Mesenchymal stem cell (in vitro differentiated cells and primary cell): Measurements from ENCODE around the gene ADRB2.
A peak's percentile ranks its signal among the peaks of the same experiment; 100 is the strongest.

Experiments
- DNase-seq: peaks from one replicate; pipeline ENCODE4 v3.0.0-alpha.2; 2013
- H2AFZ ChIP-seq: one replicate; pipeline ENCODE4 v1.6.1; 2013; ENCODE audit warnings: low read depth, mild to moderate bottlenecking, control low read depth, inconsistent platforms, low read length, moderate library complexity
- H2AK5ac ChIP-seq: 2 replicates; pipeline ENCODE4 v1.6.1; 2013; ENCODE audit warnings: low read length, moderate library complexity, mild to moderate bottlenecking, inconsistent platforms; ENCODE audit not compliant: severe bottlenecking
- H2BK120ac ChIP-seq: one replicate; pipeline ENCODE4 v1.6.1; 2013; ENCODE audit warnings: low read depth, mild to moderate bottlenecking, inconsistent platforms, low read length, moderate library complexity
- H2BK12ac ChIP-seq, 2 experiments: one replicate each; pipeline ENCODE4 v1.6.1; 2013; ENCODE audit warnings: inconsistent platforms in 2 of 2, low read length in 2 of 2, mild to moderate bottlenecking in 2 of 2, moderate library complexity in 2 of 2, control low read depth in 1 of 2
- H2BK15ac ChIP-seq: one replicate; pipeline ENCODE4 v1.6.1; 2013; ENCODE audit warnings: mild to moderate bottlenecking, low read depth, inconsistent platforms; ENCODE audit not compliant: poor library complexity, severe bottlenecking
- H2BK5ac ChIP-seq: 2 replicates; pipeline ENCODE4 v1.6.1; 2013; ENCODE audit warnings: low read depth, mild to moderate bottlenecking, low read length, control low read depth, inconsistent platforms; ENCODE audit not compliant: poor library complexity, severe bottlenecking
- H3K14ac ChIP-seq, 2 experiments: one replicate each; pipeline ENCODE4 v1.6.1; 2013; ENCODE audit warnings: inconsistent platforms in 2 of 2, low read length in 2 of 2, control low read depth in 1 of 2, mild to moderate bottlenecking in 1 of 2, moderate library complexity in 1 of 2
- H3K18ac ChIP-seq, 2 experiments: one replicate each; pipeline ENCODE4 v1.6.1; 2013; ENCODE audit warnings: inconsistent platforms in 2 of 2, low read length in 2 of 2, control low read depth in 1 of 2, low read depth in 1 of 2, mild to moderate bottlenecking in 1 of 2
- H3K23ac ChIP-seq, 2 experiments: one replicate each; pipeline ENCODE4 v1.6.1; 2013; ENCODE audit warnings: inconsistent platforms in 2 of 2, low read length in 2 of 2, mild to moderate bottlenecking in 2 of 2, moderate library complexity in 2 of 2, control low read depth in 1 of 2
- H3K27ac ChIP-seq: 2 replicates; pipeline ENCODE4 v1.5.1; 2013; ENCODE audit warnings: mild to moderate bottlenecking, moderate library complexity, low read length, control low read depth, inconsistent platforms; ENCODE audit not compliant: poor library complexity, severe bottlenecking
- H3K27me3 ChIP-seq, 2 experiments: 2 replicates each; pipeline versions ENCODE4 v1.6.1 to v1.7.0; 2013; ENCODE audit warnings: low read length in 2 of 2, mild to moderate bottlenecking in 2 of 2, moderate library complexity in 2 of 2, control low read depth in 1 of 2, inconsistent platforms in 1 of 2; ENCODE audit not compliant: control insufficient read depth in 1 of 2, insufficient read depth in 1 of 2
- H3K36me3 ChIP-seq, 2 experiments: 2 replicates each; pipeline versions ENCODE4 v1.6.1 to v1.7.0; 2013; ENCODE audit warnings: low read length in 2 of 2, control low read depth in 1 of 2, inconsistent platforms in 1 of 2, low read depth in 1 of 2, mild to moderate bottlenecking in 1 of 2; ENCODE audit not compliant: insufficient read depth in 2 of 2, control insufficient read depth in 1 of 2
- H3K4ac ChIP-seq, 2 experiments: one replicate each; pipeline ENCODE4 v1.6.1; 2013; ENCODE audit warnings: inconsistent platforms in 2 of 2, low read length in 2 of 2, mild to moderate bottlenecking in 2 of 2, moderate library complexity in 2 of 2, control low read depth in 1 of 2, low read depth in 1 of 2
- H3K4me1 ChIP-seq: 2 replicates; pipeline ENCODE4 v1.6.1; 2013; ENCODE audit warnings: low read depth, low read length, control low read depth; ENCODE audit not compliant: control insufficient read depth, insufficient read depth
- H3K4me2 ChIP-seq: 2 replicates; pipeline ENCODE4 v1.6.1; 2013; ENCODE audit warnings: low read length, mild to moderate bottlenecking, inconsistent platforms; ENCODE audit not compliant: poor library complexity, severe bottlenecking
- H3K4me3 ChIP-seq, 2 experiments: 2 replicates each; pipeline versions ENCODE4 v1.5.1 to v1.7.0; 2013; ENCODE audit warnings: low read length in 2 of 2, mild to moderate bottlenecking in 2 of 2, control low read depth in 1 of 2, low read depth in 1 of 2; ENCODE audit not compliant: insufficient read depth in 1 of 2
- H3K79me1 ChIP-seq: replicated peaks from 2 replicates; pipeline ENCODE4 v1.6.1; 2013; ENCODE audit warnings: mild to moderate bottlenecking, control low read depth, low read length, inconsistent platforms; ENCODE audit not compliant: poor library complexity, severe bottlenecking
- H3K9ac ChIP-seq: 2 replicates; pipeline ENCODE4 v1.7.0; 2013; ENCODE audit warnings: mild to moderate bottlenecking, low read length, moderate library complexity
- H3K9me3 ChIP-seq: 2 replicates; pipeline ENCODE4 v1.7.0; 2013; ENCODE audit warnings: mild to moderate bottlenecking, low read length; ENCODE audit not compliant: control insufficient read depth
- H4K8ac ChIP-seq: one replicate; pipeline ENCODE4 v1.6.1; 2013; ENCODE audit warnings: inconsistent platforms, mild to moderate bottlenecking, low read length, moderate library complexity
- H4K91ac ChIP-seq: one replicate; pipeline ENCODE4 v1.6.1; 2013; ENCODE audit warnings: mild to moderate bottlenecking, low read length, inconsistent platforms
- WGBS: methylation state at CpG from one replicate; pipeline ENCODE4 v1.1.7; 2013; ENCODE audit warnings: mixed read lengths; 5-methylcytosine and 5-hydroxymethylcytosine counted together

Gene ADRB2

DNA sequence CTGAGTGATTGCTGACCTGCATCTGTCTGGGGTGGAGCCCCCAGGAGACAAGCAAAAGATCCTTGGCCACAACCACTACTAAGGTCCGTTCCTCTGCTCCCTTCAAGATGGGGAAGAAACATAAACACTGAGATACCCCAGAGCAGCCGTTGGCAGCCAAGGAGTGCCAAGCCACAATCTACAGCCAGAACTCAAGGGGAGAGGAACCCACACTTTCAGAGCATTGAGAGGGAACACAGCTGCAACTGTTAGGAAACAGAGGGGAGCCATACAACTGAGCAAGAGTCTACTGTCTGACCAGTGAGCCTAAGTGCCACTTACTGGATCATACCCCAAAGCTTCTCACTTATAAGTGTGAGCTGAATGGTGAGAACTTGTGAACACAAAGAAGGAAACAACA lies 44.6 kb upstream of the ADRB2 start:
- Histone ChIP-seq H2BK12ac (no peak overlapping the region), H3K4me3 (no peak overlapping the region), H3K79me1 (no peaks in the 10 kb centered on the region), H2BK5ac (no peak overlapping the region), H2BK15ac (no peak overlapping the region), H3K36me3 (no peaks in the 10 kb centered on the region), H3K23ac (no peak overlapping the region), H3K4me1 (no peaks in the 10 kb centered on the region), H3K27me3 (no peaks in the 10 kb centered on the region), H3K4ac (no peak overlapping the region), H3K27ac (no peak overlapping the region), H2AK5ac (no peak overlapping the region), H2BK120ac (no peak overlapping the region), H3K14ac (no peak overlapping the region), H3K9ac (no peak overlapping the region), H4K91ac (no peak overlapping the region), H3K18ac (no peak overlapping the region), H2AFZ (no peak overlapping the region), H4K8ac (no peak overlapping the region), H3K4me2 (no peak overlapping the region), H3K9me3 (no peaks in the 10 kb centered on the region)
- no peak for DNase-seq
- WGBS, result 90% methylated on average over 2 of the region's 2 CpGs

DNA sequence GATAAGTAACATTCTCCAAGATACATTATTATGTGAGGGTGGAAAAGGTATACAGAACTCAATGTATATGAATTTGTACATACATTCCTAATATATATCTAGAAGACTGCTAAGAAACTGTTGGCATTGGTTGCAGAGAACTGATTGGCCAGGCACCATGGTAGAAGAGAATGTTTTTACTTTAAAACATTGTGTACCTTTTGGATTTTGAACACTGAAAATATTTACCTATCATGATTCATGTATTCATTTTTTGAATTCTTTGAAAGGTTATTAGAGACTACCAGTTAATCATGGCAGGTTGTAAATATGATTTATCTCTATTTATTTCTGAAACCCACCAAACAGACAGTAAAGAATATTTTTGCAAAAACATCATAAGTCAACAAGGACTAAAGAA lies 41.2 kb upstream of the ADRB2 start:
- no peak overlapping the region for H4K8ac ChIP-seq
- no peak overlapping the region for H3K18ac ChIP-seq
- no peak overlapping the region for H4K91ac ChIP-seq
- no peak overlapping the region for H2AFZ ChIP-seq
- H3K79me1 ChIP-seq, result no peaks in the 10 kb centered on the region
- H2BK15ac ChIP-seq, result no peak overlapping the region
- no peak overlapping the region for H3K4ac ChIP-seq
- H3K27me3 ChIP-seq, result no peaks in the 10 kb centered on the region
- H3K9ac ChIP-seq, result no peak overlapping the region
- no peak overlapping the region for H3K4me2 ChIP-seq
- no peak overlapping the region for H3K4me3 ChIP-seq
- H3K36me3 ChIP-seq, result no peaks in the 10 kb centered on the region
- H2AK5ac ChIP-seq, result no peak overlapping the region
- no peak overlapping the region for H3K27ac ChIP-seq
- H3K23ac ChIP-seq, result no peak overlapping the region
- no peak overlapping the region for H2BK5ac ChIP-seq
- no peak overlapping the region for H2BK12ac ChIP-seq
- no peak overlapping the region for H3K14ac ChIP-seq
- no peak overlapping the region for H2BK120ac ChIP-seq
- DNase-seq, result no peak
- no peaks in the 10 kb centered on the region for H3K4me1 ChIP-seq
- no peaks in the 10 kb centered on the region for H3K9me3 ChIP-seq

DNA sequence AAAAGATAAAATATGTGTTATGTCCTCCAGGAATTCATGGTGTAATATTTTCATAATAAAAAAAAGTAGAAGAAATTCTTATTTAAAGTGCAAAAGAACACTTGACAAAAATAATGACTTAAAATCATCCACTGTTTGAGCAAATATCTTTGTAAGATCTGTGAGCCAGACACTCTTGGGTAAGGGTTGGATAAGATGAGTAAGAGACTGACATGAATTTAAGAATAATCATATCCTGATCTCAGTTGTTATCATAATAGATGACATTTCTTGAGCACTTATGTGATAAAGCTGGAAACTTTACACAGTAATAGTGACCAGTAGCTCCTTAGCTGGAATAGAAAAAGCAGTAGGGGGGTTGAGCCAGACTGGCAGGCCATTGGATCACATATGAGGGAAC lies 40.0 kb upstream of the ADRB2 start:
- Histone ChIP-seq H3K4me2 (no peak overlapping the region), H3K4me3 (no peak overlapping the region), H3K4ac (no peak overlapping the region), H4K8ac (no peak overlapping the region), H3K18ac (peak overlapping the region in 1 of 2 experiments; percentile 24), H2BK5ac (no peak overlapping the region), H2BK120ac (no peak overlapping the region), H3K9me3 (no peaks in the 10 kb centered on the region), H2AFZ (no peak overlapping the region), H3K9ac (no peak overlapping the region), H3K79me1 (no peaks in the 10 kb centered on the region), H2BK12ac (no peak overlapping the region), H2AK5ac (no peak overlapping the region), H4K91ac (no peak overlapping the region), H3K14ac (no peak overlapping the region), H3K4me1 (peaks cover 2% of the 10 kb centered on the region), H3K27ac (no peak overlapping the region), H2BK15ac (no peak overlapping the region), H3K27me3 (no peaks in the 10 kb centered on the region), H3K36me3 (no peaks in the 10 kb centered on the region), H3K23ac (no peak overlapping the region)
- peak; percentile 45 for DNase-seq

DNA sequence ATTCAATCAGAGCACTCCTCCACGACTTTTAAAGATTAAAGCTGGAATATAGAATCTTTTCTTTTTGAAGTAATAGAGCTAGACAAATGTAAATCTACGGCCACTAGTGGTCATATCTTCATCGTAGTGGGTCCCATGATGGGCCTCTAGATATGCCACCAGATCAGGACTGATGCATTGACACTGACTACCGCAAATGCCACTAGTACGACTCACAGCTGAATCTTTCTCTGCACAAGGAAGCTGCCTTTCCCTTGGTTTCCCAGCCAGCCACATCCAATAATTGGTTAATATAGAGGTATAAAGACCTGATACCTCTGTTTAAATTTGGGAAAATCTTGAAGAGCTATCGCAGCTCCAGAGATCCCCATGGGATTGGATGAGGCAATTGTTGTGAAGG lies 37.8 kb upstream of the ADRB2 start:
- no peak overlapping the region for H3K4me2 ChIP-seq
- no peak overlapping the region for H2AK5ac ChIP-seq
- H2AFZ ChIP-seq, result no peak overlapping the region
- peak; percentile 42 for DNase-seq
- no peaks in the 10 kb centered on the region for H3K27me3 ChIP-seq
- H3K9ac ChIP-seq, result no peak overlapping the region
- H2BK120ac ChIP-seq, result no peak overlapping the region
- no peak overlapping the region for H2BK15ac ChIP-seq
- no peak overlapping the region for H3K14ac ChIP-seq
- no peak overlapping the region for H4K8ac ChIP-seq
- no peak overlapping the region for H4K91ac ChIP-seq
- no peaks in the 10 kb centered on the region for H3K9me3 ChIP-seq
- no peak overlapping the region for H3K18ac ChIP-seq
- H2BK5ac ChIP-seq, result no peak overlapping the region
- H3K4me3 ChIP-seq, result no peak overlapping the region
- H3K4me1 ChIP-seq, result peaks cover 5% of the 10 kb centered on the region
- H3K79me1 ChIP-seq, result no peaks in the 10 kb centered on the region
- no peak overlapping the region for H3K23ac ChIP-seq
- H3K36me3 ChIP-seq, result no peaks in the 10 kb centered on the region
- peak overlapping the region in 1 of 2 experiments; percentile 25 for H3K4ac ChIP-seq
- H2BK12ac ChIP-seq, result no peak overlapping the region
- no peak overlapping the region for H3K27ac ChIP-seq
- WGBS, result 68% methylated on average over 3 of the region's 6 CpGs
